HG03135 (cell line): ENCODE measurements around the gene ULK4.

Experiments
- ATAC-seq: cut with Tn5 transposase; IDR thresholded peaks from one replicate; pipeline ENCODE4 v1.9.1; 2021; ENCODE audit warnings: mild to moderate bottlenecking, moderate library complexity; ENCODE audit not compliant: unreplicated experiment

The ULK4 gene

DNA sequence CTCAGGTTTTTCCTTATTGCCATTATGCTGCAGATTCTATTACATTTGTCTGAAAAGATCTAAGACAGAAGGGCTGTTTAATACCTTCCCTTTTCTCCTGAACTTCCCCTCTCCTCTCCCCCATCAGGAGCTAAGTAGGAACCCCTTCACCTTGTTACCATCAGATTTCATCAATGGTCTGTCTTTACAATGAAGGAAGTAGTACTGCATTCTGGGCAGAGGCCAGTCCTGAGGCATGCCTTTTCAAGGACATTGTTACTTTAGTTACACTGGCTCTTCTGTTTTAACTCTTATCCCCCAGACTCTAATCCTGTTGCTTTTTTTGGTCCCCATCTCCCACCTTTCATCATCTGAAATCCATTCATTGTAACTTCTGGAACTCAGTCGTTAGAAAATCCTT lies 754.5 kb downstream of the ULK4 start:
- ATAC-seq, result no peak

DNA sequence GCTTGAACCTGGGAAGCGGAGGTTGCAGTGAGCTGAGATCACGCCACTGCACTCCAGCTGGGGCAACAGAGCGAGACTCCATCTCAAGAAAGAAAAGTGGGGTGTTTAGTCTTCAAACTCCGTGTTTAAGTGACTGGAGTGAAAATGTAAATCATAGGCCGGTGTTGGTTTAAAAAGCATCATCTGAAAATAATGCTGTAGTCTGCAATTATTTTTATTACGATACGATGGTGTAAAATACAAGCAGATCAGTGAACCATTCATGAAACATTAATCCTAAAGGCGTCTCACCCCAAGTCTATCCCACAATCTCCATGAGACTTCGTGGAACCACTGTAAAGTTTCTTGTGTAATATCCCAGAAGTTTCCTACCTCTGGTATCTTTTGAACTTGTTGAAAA lies 756.3 kb downstream of the ULK4 start:
- ATAC-seq, result no peak

DNA sequence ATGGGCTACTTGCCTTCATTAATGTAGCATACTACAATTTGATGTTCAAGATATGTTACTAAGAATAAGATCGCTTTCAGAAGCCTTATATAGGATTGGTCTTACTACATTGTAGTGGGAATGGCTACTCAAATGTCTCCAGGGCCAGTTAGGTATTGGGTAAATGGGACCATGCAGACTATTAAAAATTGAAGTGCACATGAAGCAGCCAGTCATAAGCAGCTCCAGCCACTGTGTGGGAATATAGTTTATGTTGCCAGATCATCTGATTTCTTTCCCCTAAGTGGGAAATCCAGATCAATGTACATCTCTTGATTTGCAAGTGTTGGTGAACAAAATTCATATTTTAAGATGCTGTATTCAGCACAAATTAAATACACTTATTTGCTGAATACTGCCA lies 757.5 kb downstream of the ULK4 start:
- ATAC-seq, result no peak

DNA sequence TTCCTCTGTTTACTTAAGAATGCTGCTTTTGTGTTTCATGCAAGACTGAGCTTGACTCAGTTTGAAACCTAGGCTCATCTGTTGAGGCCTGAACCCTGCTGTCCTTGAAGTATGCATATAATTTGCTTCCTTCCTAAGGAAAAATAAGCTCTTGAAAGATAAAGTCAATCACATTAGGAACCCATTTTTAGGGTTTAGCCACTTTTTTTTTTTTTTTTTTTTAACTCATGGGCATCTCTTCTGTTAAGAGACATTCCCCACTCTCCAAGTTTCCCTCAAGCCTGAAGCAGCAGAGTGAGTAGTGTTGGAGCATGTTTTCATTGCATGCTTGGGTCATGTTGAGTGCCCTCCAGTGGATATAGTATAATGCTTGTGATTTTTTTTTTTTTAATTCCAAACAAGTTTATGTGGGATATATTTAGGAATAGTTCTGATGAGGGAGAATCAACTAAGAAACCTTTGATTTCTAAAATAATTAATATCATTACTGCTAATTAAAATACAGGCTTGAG lies 759.0 kb downstream of the ULK4 start:
- no peak for ATAC-seq

DNA sequence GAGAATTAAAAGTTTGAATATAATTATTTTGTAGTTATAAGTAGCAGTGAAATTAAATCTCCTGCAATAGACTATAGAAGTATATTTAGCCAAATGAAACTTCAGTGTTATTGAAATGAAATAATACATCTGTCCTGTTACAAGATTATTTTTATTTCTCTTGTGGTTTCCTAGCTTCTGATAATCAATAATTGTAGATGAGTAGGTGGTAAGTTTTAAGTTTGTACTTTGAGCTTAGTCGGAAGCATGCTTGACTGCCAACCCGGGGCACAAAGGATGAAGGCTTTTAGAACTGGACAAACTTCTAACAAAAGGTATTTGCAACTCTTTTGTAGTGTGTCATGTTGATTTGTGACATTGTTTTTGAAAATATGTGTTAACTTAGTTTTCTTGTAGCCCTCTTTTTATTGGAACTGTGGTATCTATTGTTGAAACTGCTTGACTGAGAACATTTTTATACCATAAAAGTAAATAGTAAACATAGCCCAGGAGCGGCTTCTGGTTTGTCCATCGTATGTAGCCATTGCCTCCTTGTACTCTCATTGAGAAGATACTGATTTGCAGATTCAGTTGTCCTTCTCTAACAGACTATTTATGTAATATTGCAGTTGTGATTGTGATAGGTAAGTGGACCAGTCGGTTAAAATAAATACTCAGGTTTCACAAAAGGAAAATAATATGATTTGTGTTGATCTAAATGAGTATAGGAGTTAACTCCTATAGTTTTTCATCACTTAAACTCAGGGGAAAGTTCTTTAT lies 759.6 kb downstream of the ULK4 start:
- ATAC-seq, result no peak

DNA sequence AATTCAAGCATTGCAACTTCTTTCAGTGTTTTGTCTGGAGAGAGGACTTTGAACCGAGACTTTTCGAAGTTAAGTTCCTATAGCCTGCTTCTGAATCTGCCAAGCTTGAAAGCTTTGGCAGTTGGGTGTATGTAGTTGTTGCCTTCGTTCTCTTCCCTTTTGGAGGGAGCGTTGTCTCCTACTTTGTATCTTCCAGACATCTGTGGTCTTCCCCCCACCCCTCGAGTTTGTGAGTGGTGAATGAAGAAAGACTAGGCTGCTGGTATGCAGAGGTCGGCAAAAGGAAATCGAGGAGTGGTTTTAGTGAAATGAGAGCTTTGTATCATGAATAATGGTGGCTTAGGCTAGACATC lies 761.3 kb downstream of the ULK4 start:
- no peak for ATAC-seq

DNA sequence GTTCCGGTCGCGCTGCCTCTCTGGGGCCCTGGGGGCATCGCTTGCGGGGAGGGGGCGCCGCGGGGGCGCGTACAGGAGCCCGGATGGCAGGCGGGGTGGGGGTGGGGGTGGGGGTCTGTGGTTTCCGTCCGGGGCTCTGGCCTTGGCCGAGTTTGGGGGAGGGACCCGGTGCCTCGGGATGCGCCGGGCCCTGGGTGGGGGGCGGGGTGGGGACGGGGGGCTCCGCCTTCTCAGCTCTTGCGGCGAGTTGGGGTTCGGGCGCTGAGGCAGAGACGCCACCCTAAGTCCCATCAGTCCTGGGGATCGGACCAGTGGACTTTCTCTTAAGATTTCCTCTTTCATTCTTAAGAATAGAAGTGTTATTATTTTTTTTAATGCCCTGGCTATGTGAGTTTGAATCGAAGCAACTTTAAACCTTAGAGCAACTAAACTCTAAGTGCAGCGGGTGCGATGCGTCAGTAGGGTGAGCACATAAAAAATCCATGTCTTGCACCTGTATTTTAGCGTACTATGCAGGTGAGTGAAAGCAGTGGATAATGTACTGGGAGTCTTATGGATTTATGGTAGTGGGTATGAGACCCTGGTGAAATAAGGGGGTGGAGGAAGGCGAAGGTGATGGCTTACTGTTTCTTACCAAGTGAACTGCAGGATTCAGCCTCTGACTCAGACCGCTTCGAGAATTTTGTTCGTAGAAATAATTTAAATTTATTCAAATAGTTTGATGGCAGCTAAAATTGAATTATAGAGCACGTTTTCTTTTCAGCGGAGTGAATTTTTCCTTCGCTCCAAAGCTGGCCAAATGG lies 761.8 kb downstream of the ULK4 start:
- ATAC-seq, result peak; percentile 19

DNA sequence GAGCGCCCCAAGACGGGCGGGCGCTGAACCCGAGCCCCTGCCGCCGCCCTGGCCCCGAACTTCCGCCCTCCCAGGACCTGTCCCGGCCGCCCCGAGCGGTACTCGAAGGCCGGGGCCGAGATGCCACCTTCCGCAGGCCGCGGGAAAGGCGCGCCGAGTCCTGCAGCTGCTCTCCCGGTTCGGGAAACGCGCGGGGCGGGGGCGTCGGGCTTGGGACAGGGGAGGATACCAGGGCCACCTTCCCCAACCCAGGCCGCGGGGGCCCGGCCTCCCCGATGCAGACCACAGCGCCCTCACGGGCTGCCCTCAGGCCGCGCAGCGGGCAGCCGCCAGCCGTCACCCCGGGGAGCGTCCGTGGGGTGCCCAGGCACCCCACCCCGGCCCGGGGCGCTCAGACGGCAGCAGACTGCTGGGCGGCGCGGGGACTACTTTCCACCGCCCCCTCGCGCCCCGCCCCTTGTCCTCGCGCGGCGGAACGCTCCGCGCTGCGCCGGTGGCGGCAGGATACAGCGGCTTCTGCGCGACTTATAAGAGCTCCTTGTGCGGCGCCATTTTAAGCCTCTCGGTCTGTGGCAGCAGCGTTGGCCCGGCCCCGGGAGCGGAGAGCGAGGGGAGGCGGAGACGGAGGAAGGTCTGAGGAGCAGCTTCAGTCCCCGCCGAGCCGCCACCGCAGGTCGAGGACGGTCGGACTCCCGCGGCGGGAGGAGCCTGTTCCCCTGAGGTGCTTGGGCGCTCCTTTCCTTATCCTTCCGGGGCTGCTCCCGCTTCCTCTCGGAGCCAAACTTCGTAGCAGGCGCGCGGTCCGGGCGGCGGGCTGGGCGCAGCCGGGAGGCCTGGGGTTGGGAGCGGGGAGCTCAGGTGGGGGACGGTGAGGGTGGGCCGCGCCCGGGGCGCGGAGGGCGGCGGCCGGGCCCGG lies 762.7 kb downstream of the ULK4 start, which contains the start of gene CTNNB1:
TSS of gene CTNNB1 (plus strand) at position 556 of the 916 bp plus-strand sequence. CDS start 24,564 bp downstream, outside the sequence.
- peak; percentile 74 for ATAC-seq

DNA sequence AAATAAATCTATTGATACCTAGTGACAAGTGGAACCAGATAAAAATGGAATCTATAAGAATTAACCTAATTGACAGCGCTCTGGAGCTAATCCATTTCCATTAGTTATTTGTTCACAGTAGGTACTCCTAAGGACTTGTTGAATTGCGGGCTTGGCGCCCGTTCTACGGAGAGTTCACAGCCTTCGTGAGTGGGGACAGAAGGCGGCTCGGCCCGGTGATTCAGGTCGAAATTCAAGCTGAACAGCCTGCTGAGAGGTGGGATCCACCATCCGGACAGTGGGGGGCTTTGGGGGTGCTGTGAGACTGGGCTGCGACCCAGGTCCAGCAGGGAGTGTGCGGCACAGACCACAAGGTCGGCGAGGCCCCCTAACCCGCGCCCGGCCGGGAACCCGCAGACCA lies 763.4 kb downstream of the ULK4 start:
- peak; percentile 3 for ATAC-seq

DNA sequence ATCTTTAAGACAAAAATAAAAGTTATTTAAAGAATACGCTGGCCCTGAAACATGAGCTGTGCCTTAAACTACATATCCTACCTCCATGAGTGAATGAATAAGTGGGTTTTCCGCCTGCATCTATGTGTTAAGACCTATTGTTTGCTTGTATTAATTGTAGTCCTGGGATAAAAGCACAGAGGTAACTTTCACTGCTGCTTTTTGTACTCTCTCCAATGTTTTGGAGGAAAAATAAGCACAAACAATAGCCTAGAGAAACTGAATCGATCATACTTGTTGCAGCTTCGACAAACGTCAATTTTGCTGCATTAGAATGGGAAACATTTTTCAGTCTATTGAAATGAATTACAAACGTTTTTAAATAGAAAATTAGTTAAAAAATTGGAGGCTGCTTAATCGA lies 763.9 kb downstream of the ULK4 start:
- no peak for ATAC-seq
